Liver (tissue), 3 donors: ENCODE results near the gene CBL.

Experiments
- CTCF ChIP-seq: fragments of 150-350 bp; IDR thresholded peaks from 2 replicates; pipeline ENCODE4 v1.5.1; 2017; ENCODE audit warnings: improper control_type of control experiment, low read depth, low read length; ENCODE audit not compliant: missing input control
- FOXA1 ChIP-seq: IDR thresholded peaks from 2 replicates; pipeline ENCODE4 v1.6.1; 2016; ENCODE audit warnings: antibody characterized with exemption
- JUND ChIP-seq, 2 donors: IDR thresholded peaks; 2 replicates each; pipeline ENCODE4 v1.6.1; 2016; ENCODE audit warnings: antibody characterized with exemption in 2 of 2
- RAD21 ChIP-seq, 2 donors: IDR thresholded peaks; 2 replicates each; pipeline ENCODE4 v1.6.1; 2016; ENCODE audit warnings: antibody characterized with exemption in 2 of 2, mild to moderate bottlenecking in 2 of 2
- RXRA ChIP-seq, 2 donors: IDR thresholded peaks; 2 replicates each; pipeline ENCODE4 v1.6.1; 2017 to 2018; ENCODE audit warnings: antibody characterized with exemption in 2 of 2, mild to moderate bottlenecking in 1 of 2
- SP1 ChIP-seq: IDR thresholded peaks from 2 replicates; pipeline ENCODE4 v1.6.1; 2018; ENCODE audit warnings: antibody characterized with exemption, mild to moderate bottlenecking
- TF ChIP-seq, protein P1 (sequence below): IDR thresholded peaks from 2 replicates; pipeline ENCODE4 v1.6.1; 2016; ENCODE audit warnings: antibody characterized with exemption
- donor health status: healthy.
- donor health status: healthy.

DNA sequence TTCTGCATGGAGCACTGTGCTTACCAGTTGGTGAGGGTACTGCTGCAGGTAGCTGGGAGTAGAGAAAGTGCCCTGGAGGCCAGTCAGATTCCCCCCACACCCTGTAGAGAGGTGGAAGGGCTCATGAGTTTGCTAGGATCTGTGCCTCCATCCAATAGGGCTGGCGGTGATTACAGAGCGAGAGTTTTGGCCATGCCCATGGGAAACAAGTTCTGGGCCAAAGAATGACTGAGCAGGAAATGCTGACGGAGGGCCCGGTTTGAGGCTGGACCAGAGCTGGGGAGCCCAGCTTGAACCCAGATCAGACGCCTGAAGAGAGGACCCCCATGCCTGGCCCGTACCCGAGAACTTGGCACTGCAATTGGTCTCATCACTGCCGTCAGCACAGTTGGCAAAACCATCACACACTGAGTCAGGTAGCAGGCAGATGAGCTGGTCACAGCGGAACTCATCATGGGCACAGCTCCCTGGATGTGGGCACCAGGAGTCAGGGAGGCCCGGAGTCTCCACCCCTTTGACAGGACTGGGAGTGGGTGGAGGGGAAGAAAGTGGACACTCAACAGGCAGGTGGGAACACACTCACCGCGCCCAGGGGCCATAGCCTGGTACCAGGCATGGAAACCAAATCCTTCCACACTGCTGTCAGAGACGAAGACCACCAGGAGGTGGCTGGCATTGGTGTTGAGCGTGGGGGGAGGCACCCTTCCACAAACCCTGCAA is 138.3 kb downstream of the CBL start:
- TF ChIP-seq JUND (IDR thresholded peaks at IDR 0.05), result no peak
- no peak for TF ChIP-seq CTCF
- no peak for TF ChIP-seq SP1
- TF ChIP-seq RXRA (IDR thresholded peaks at IDR 0.05), result no peak
- TF ChIP-seq, protein P1, sequence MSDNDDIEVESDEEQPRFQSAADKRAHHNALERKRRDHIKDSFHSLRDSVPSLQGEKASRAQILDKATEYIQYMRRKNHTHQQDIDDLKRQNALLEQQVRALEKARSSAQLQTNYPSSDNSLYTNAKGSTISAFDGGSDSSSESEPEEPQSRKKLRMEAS, result no peak
- no peak for TF ChIP-seq FOXA1
- TF ChIP-seq RAD21 (IDR thresholded peaks at IDR 0.05), result no peak
